K562 (cell line): ENCODE measurements around the gene SLFN14. TPM values are rescaled to one million over a fixed set of nuclear protein-coding genes. Genes with fewer than 3 reads are reported as not detected.

ENCODE experiments used
- KAT2B ChIP-seq: IDR thresholded peaks from one replicate; pipeline ENCODE4 v1.6.1; 2012; ENCODE audit warnings: low read depth, mild to moderate bottlenecking, control low read depth, inconsistent platforms, low read length, moderate library complexity
- PTBP1 ChIP-seq: fragments of 200-400 bp; formaldehyde crosslinking; IDR thresholded peaks from 2 replicates; pipeline ENCODE4 v1.6.1; 2017; ENCODE audit warnings: low read depth, low read length
- SAFB ChIP-seq: fragments of 200-400 bp; formaldehyde crosslinking; IDR thresholded peaks from 2 replicates; pipeline ENCODE4 v1.6.1; 2017; ENCODE audit warnings: low read depth, low read length, borderline replicate concordance
- THAP12 ChIP-seq: fragments of 250-450 bp; sonication (Bioruptor Pico); IDR thresholded peaks from 2 replicates; pipeline ENCODE4 v1.9.0; 2021; ENCODE audit warnings: mild to moderate bottlenecking, inconsistent platforms
- polyA plus RNA-seq, 8 experiments: library from polyadenylated mRNA; depleted of rRNA in 4 of 8; stranded (reverse) in 5 of 8; unstranded in 3 of 8; fragments of >200 nt; fragmentation: Nextera tagmentation in 2 of 8; fragmentation: Illumina TruSeq in 1 of 8; extraction: Ambion mirVana in 2 of 8; extraction: Trizol in 1 of 8; gene quantifications; 2 replicates each; pipeline versions ENCODE4 v1.2.1 to v1.2.3, GENCODE V29; 2011 to 2014; ENCODE audit warnings: inconsistent platforms in 1 of 8, missing spikeins in 1 of 8
- total RNA-seq, 7 experiments: library from RNA; depleted of rRNA in 6 of 7; stranded (reverse); fragments of >200 nt in 6 of 7; fragmentation: Illumina TruSeq in 2 of 7; extraction: Trizol in 2 of 7; gene quantifications; 2 replicates each; pipeline versions ENCODE4 v1.2.1 to v1.2.3, GENCODE V29; 2011 to 2021; ENCODE audit warnings: low replicate concordance in 1 of 7
- TF ChIP-seq, protein P1 (sequence below): sonication (generic); formaldehyde crosslinking; IDR thresholded peaks from 2 replicates; pipeline ENCODE4 v1.8.0; 2022; ENCODE audit warnings: mild to moderate bottlenecking, missing genetic modification reagents

The SLFN14 gene
- total and polyA plus RNA-seq, 9 of the 15 experiments (the other 6 are each of a cell fraction or from before 2014, with no cell fraction given): 1.3 to 4.3 (median 3.1) TPM

GRCh38 chr17:35521150-35521549 lies 39.5 kb downstream of the SLFN14 start (continued):
- TF ChIP-seq THAP12 (CRISPR knock-in tag): no peak
- no peak for TF ChIP-seq SAFB
- TF ChIP-seq, protein P1, sequence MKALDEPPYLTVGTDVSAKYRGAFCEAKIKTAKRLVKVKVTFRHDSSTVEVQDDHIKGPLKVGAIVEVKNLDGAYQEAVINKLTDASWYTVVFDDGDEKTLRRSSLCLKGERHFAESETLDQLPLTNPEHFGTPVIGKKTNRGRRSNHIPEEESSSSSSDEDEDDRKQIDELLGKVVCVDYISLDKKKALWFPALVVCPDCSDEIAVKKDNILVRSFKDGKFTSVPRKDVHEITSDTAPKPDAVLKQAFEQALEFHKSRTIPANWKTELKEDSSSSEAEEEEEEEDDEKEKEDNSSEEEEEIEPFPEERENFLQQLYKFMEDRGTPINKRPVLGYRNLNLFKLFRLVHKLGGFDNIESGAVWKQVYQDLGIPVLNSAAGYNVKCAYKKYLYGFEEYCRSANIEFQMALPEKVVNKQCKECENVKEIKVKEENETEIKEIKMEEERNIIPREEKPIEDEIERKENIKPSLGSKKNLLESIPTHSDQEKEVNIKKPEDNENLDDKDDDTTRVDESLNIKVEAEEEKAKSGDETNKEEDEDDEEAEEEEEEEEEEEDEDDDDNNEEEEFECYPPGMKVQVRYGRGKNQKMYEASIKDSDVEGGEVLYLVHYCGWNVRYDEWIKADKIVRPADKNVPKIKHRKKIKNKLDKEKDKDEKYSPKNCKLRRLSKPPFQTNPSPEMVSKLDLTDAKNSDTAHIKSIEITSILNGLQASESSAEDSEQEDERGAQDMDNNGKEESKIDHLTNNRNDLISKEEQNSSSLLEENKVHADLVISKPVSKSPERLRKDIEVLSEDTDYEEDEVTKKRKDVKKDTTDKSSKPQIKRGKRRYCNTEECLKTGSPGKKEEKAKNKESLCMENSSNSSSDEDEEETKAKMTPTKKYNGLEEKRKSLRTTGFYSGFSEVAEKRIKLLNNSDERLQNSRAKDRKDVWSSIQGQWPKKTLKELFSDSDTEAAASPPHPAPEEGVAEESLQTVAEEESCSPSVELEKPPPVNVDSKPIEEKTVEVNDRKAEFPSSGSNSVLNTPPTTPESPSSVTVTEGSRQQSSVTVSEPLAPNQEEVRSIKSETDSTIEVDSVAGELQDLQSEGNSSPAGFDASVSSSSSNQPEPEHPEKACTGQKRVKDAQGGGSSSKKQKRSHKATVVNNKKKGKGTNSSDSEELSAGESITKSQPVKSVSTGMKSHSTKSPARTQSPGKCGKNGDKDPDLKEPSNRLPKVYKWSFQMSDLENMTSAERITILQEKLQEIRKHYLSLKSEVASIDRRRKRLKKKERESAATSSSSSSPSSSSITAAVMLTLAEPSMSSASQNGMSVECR (CRISPR knock-in tag): no peak
- TF ChIP-seq PTBP1: no peak
- no peak for TF ChIP-seq KAT2B
